Activated CD8-positive, alpha-beta memory T cell treated with anti-CD3 and anti-CD28 coated beads for 48 hours (primary cell): Measurements from ENCODE around the gene UTRN.
A peak's percentile ranks its signal among the peaks of the same experiment; 100 is the strongest.

Experiments used
- DNase-seq, 3 experiments: peaks; one replicate each; pipeline ENCODE4 v3.0.0-alpha.2; 2020; ENCODE audit warnings: low read depth in 2 of 3, low spot score in 2 of 3

Gene UTRN

GRCh38 chr6:144284783-144285547 is at the start of gene UTRN:
TSS of gene UTRN (plus strand) at chr6:144285335. CDS start at chr6:144291829, 6,494 bp downstream.
- DNase-seq, result peak; percentile 30 to 40 (median 31)

- no peak for DNase-seq
Observed at GRCh38 chr6:144244688-144245087, 40.4 kb upstream of the UTRN start.

- DNase-seq, result no peak
Observed at GRCh38 chr6:144246988-144247387, 38.1 kb upstream of the UTRN start.

GRCh38 chr6:144248003-144248402 is 37.1 kb upstream of the UTRN start:
- no peak for DNase-seq

GRCh38 chr6:144248476-144249301 is 36.4 kb upstream of the UTRN start:
- DNase-seq, result no peak

- DNase-seq, result no peak
Observed at GRCh38 chr6:144250276-144250675, 34.9 kb upstream of the UTRN start.

- DNase-seq, result no peak
Observed at GRCh38 chr6:144252259-144252658, 32.9 kb upstream of the UTRN start.

GRCh38 chr6:144259986-144260385 is 25.1 kb upstream of the UTRN start:
- no peak for DNase-seq

- DNase-seq, result no peak
Observed at GRCh38 chr6:144262470-144263369, 22.4 kb upstream of the UTRN start.

GRCh38 chr6:144263786-144264185 is 21.3 kb upstream of the UTRN start:
- no peak for DNase-seq

GRCh38 chr6:144264270-144265060 is 20.7 kb upstream of the UTRN start:
- no peak for DNase-seq

- DNase-seq, result no peak
Observed at GRCh38 chr6:144265061-144265357, 20.1 kb upstream of the UTRN start.

GRCh38 chr6:144265390-144265789 is 19.7 kb upstream of the UTRN start:
- DNase-seq, result no peak

GRCh38 chr6:144266091-144266649 is 19.0 kb upstream of the UTRN start:
- DNase-seq, result no peak

GRCh38 chr6:144268794-144269349 is 16.3 kb upstream of the UTRN start:
- DNase-seq, result no peak

GRCh38 chr6:144277174-144277573 is 8.0 kb upstream of the UTRN start:
- DNase-seq, result no peak

- no peak for DNase-seq
Observed at GRCh38 chr6:144277605-144278227, 7.4 kb upstream of the UTRN start.

GRCh38 chr6:144278659-144279314 is 6.3 kb upstream of the UTRN start:
- DNase-seq, result no peak

- no peak for DNase-seq
Observed at GRCh38 chr6:144279484-144280150, 5.5 kb upstream of the UTRN start.
